ENCODE results near the gene SPINDOC. TPM values are rescaled to one million over a fixed set of nuclear protein-coding genes. Genes with fewer than 3 reads are reported as not detected.

Gene SPINDOC
- polyA plus RNA-seq, 1 donor (not counting 4 experiments of a cell fraction or from before 2014, with no cell fraction given): 8.1 TPM

DNA sequence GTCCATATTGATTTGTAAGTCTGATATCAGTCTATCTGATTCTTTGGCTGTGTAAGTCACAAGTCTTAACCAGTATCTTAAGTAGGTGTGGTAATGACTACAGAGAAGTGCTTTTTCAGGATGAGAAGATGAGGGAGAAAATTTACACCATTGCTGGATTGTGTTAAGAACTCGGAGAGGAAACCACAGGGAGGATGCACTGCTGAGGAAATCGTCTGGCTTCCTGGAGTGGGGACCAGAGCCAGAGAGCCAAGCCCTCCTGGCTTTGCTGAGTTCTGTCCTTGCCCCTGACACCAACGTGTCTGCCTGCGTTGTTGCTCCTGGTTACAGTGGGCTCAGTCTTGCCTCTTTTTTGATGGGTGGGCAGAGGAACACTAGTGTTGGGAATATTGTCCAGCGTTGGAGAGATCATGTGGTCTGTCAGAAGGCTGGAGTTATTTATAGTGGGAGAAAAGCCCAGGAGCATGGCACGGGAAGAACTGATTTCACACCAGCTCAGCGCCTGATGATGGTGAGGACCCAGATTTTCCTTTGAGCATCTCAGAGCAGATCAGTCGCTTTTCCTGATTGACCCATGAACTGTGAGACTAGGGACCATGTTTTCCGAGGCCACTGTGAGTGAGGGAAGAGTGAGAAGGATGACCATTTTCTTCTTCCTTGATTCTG lies 55.3 kb downstream of the SPINDOC start:
- H4K20me1 ChIP-seq (ENCODE audit: control insufficient read depth, extremely low read depth, insufficient read depth, low read length): peaks cover 32% of the 10 kb centered on the region
- no peak overlapping the region for H2AFZ ChIP-seq (ENCODE audit: control insufficient read depth, low read length)
- peaks cover 4 to 7% of the 10 kb centered on the region in 2 experiments for H3K36me3 ChIP-seq (ENCODE audit: control insufficient read depth in 2 of 2, extremely low read depth in 1 of 2, insufficient read depth in 2 of 2, low read length in 2 of 2)
- peaks cover 61% of the 10 kb centered on the region for H3K79me2 ChIP-seq (ENCODE audit: control insufficient read depth, insufficient read depth, low read length)
- peak overlapping the region; percentile 0 for H3K27ac ChIP-seq (ENCODE audit: control insufficient read depth, insufficient read depth, low read length)
- TF ChIP-seq EZH2 (IDR thresholded peaks at IDR 0.05; ENCODE audit: low read length): no peak
- TF ChIP-seq, protein P1, sequence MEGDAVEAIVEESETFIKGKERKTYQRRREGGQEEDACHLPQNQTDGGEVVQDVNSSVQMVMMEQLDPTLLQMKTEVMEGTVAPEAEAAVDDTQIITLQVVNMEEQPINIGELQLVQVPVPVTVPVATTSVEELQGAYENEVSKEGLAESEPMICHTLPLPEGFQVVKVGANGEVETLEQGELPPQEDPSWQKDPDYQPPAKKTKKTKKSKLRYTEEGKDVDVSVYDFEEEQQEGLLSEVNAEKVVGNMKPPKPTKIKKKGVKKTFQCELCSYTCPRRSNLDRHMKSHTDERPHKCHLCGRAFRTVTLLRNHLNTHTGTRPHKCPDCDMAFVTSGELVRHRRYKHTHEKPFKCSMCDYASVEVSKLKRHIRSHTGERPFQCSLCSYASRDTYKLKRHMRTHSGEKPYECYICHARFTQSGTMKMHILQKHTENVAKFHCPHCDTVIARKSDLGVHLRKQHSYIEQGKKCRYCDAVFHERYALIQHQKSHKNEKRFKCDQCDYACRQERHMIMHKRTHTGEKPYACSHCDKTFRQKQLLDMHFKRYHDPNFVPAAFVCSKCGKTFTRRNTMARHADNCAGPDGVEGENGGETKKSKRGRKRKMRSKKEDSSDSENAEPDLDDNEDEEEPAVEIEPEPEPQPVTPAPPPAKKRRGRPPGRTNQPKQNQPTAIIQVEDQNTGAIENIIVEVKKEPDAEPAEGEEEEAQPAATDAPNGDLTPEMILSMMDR (optimal IDR thresholded peaks at IDR 0.05 in 1 of 3, IDR thresholded peaks at IDR 0.05 in 1 of 3, conservative IDR thresholded peaks at IDR 0.05 in 1 of 3; ENCODE audit: extremely low read depth in 1 of 3, insufficient read depth in 2 of 3, low read length in 3 of 3): no peak
- DNase-seq (ENCODE audit: low read depth, low spot score) (no peak), FAIRE-seq (no peak)
- no peak overlapping the region for H3K4me3 ChIP-seq (ENCODE audit: control insufficient read depth in 2 of 3, extremely low read depth in 1 of 3, insufficient read depth in 2 of 3, low read depth in 1 of 3, low read length in 3 of 3)
- dilution Hi-C loops (cut with MboI; ENCODE audit: extremely low pct_ligation_motif_present, low sequenced_read_pairs): no loop called here
- H3K27me3 ChIP-seq (ENCODE audit: control insufficient read depth, extremely low read depth, insufficient read depth, low read length): no peaks in the 10 kb centered on the region
- H3K9ac ChIP-seq (ENCODE audit: control insufficient read depth, extremely low read depth, insufficient read depth, low read length): peak overlapping the region; percentile 0
- H3K4me1 ChIP-seq (ENCODE audit: control insufficient read depth, extremely low read depth, insufficient read depth, low read length): peaks cover 41% of the 10 kb centered on the region
- H3K4me2 ChIP-seq (ENCODE audit: control insufficient read depth, extremely low read depth, insufficient read depth, low read depth, low read length): peak overlapping the region; percentile 22
- peaks cover 12% of the 10 kb centered on the region for H3K9me1 ChIP-seq (ENCODE audit: control insufficient read depth, extremely low read depth, insufficient read depth, low read length)
- H3K9me3 ChIP-seq (ENCODE audit: control insufficient read depth, low read depth, low read length): no peaks in the 10 kb centered on the region

DNA sequence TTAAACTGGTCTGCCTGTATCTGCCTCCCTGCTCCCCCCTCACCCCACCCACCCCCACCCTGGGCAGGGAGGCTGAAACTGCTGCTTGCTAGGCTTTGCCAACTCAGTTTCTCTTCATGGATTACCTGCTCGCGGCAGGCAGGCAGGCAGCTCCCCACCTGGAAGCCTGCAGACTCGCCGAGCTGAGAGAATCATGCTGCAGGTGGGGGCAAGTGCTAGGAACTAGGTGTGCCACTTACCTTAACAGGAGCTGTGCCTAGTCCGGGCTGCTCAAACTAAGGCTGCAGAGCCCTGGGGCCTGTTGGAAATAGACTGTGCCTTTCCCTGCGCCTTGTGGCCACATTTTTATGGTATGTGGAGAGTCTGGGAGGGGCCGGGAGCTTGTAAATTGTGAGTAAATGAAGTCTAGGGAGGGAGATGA lies 55.9 kb downstream of the SPINDOC start:
- dilution Hi-C loops (cut with MboI; ENCODE audit: extremely low pct_ligation_motif_present, low sequenced_read_pairs): no loop called here
- H3K9ac ChIP-seq (ENCODE audit: control insufficient read depth, extremely low read depth, insufficient read depth, low read length): peak overlapping the region; percentile 0
- FAIRE-seq: no peak
- no peaks in the 10 kb centered on the region for H3K9me3 ChIP-seq (ENCODE audit: control insufficient read depth, low read depth, low read length)
- H2AFZ ChIP-seq (ENCODE audit: control insufficient read depth, low read length): no peak overlapping the region
- peaks cover 14% of the 10 kb centered on the region for H3K9me1 ChIP-seq (ENCODE audit: control insufficient read depth, extremely low read depth, insufficient read depth, low read length)
- peaks cover 4 to 8% of the 10 kb centered on the region in 2 experiments for H3K36me3 ChIP-seq (ENCODE audit: control insufficient read depth in 2 of 2, extremely low read depth in 1 of 2, insufficient read depth in 2 of 2, low read length in 2 of 2)
- H3K27me3 ChIP-seq (ENCODE audit: control insufficient read depth, extremely low read depth, insufficient read depth, low read length): no peaks in the 10 kb centered on the region
- peaks cover 34% of the 10 kb centered on the region for H4K20me1 ChIP-seq (ENCODE audit: control insufficient read depth, extremely low read depth, insufficient read depth, low read length)
- TF ChIP-seq, protein P1 (optimal IDR thresholded peaks at IDR 0.05 in 1 of 3, IDR thresholded peaks at IDR 0.05 in 1 of 3, conservative IDR thresholded peaks at IDR 0.05 in 1 of 3; ENCODE audit: extremely low read depth in 1 of 3, insufficient read depth in 2 of 3, low read length in 3 of 3): peak in 1 of 3 experiments; percentile 0
- no peak for TF ChIP-seq EZH2 (IDR thresholded peaks at IDR 0.05; ENCODE audit: low read length)
- H3K27ac ChIP-seq (ENCODE audit: control insufficient read depth, insufficient read depth, low read length): peak overlapping the region; percentile 41
- H3K4me2 ChIP-seq (ENCODE audit: control insufficient read depth, extremely low read depth, insufficient read depth, low read depth, low read length): peak overlapping the region; percentile 22
- H3K4me1 ChIP-seq (ENCODE audit: control insufficient read depth, extremely low read depth, insufficient read depth, low read length): peaks cover 41% of the 10 kb centered on the region
- DNase-seq (ENCODE audit: low read depth, low spot score): peak; percentile 48
- peak overlapping the region in 1 of 3 experiments; percentile 16 for H3K4me3 ChIP-seq (ENCODE audit: control insufficient read depth in 2 of 3, extremely low read depth in 1 of 3, insufficient read depth in 2 of 3, low read depth in 1 of 3, low read length in 3 of 3)
- peaks cover 67% of the 10 kb centered on the region for H3K79me2 ChIP-seq (ENCODE audit: control insufficient read depth, insufficient read depth, low read length)

All from keratinocyte (primary cell).